Naive thymus-derived CD8-positive, alpha-beta T cell (primary cell): ENCODE results near the gene SLAMF1. TPM values are rescaled to one million over a fixed set of nuclear protein-coding genes. Genes with fewer than 3 reads are reported as not detected.
"Not testable (repeated sequence)": the region's sequence is repeated elsewhere in the genome, so short reads cannot be mapped to it uniquely, and the experiment has no call there.

Source experiments
- ATAC-seq, 2 donors: fragments of 150-1000 bp; cut with Tn5 transposase in 1 of 2; sonication (Bioruptor Pico), chemical (Tn5 transposase) in 1 of 2; 1 replicate in 1 of 2; 2 replicates in 1 of 2; pipeline ENCODE4 v1.10.0; 2021; ENCODE audit warnings: mild to moderate bottlenecking in 2 of 2, moderate library complexity in 2 of 2
- POLR2A ChIA-PET: fragments of 350-600 bp; sonication (Branson Sonifier 250); formaldehyde crosslinking; loops from one replicate; lab custom pipeline; 2021; ENCODE audit warnings: antibody characterized with exemption; lab: Charles Lee
- DNase-seq, 10 donors: peaks; one replicate each; pipeline versions ENCODE4 v3.0.0 to v3.0.0-alpha.2; 2020 to 2022
- H3K27ac Mint-ChIP-seq, 10 donors: one replicate each; pipeline ENCODE4 v1.8.0; 2020 to 2022; ENCODE audit warnings: mild to moderate bottlenecking in 10 of 10, mixed read lengths in 10 of 10, moderate library complexity in 4 of 10, inconsistent platforms in 1 of 10
- H3K27me3 Mint-ChIP-seq, 5 donors: one replicate each; pipeline ENCODE4 v1.8.0; 2021 to 2022; ENCODE audit warnings: mixed read lengths in 5 of 5
- H3K36me3 Mint-ChIP-seq, 3 donors: one replicate each; pipeline ENCODE4 v1.8.0; 2020 to 2022; ENCODE audit warnings: mixed read lengths in 3 of 3, mild to moderate bottlenecking in 2 of 3, inconsistent platforms in 1 of 3
- H3K4me1 Mint-ChIP-seq, 4 donors: one replicate each; pipeline ENCODE4 v1.8.0; 2021 to 2022; ENCODE audit warnings: mixed read lengths in 4 of 4
- H3K4me3 Mint-ChIP-seq, 10 donors: one replicate each; pipeline ENCODE4 v1.8.0; 2020 to 2022; ENCODE audit warnings: mild to moderate bottlenecking in 10 of 10, mixed read lengths in 10 of 10, moderate library complexity in 6 of 10, inconsistent platforms in 1 of 10
- H3K9me3 Mint-ChIP-seq, 9 donors: one replicate each; pipeline ENCODE4 v1.8.0; 2020 to 2022; ENCODE audit warnings: mixed read lengths in 9 of 9, mild to moderate bottlenecking in 3 of 9, inconsistent platforms in 1 of 9, moderate library complexity in 1 of 9
- polyA plus RNA-seq, 3 donors: library from polyadenylated mRNA; unstranded; fragments of 300-500 nt; fragmentation: Illumina TruSeq; gene quantifications; one replicate each; pipeline ENCODE4 v1.2.3, GENCODE V29; 2021
- total RNA-seq, 8 experiments: library from RNA in 2 of 8; stranded (reverse) in 2 of 8; gene quantifications; one replicate each; pipeline ENCODE4 v1.2.3 and lab custom pipeline; 2021 to 2026

SLAMF1 gene
- total and polyA plus RNA-seq, 5 experiments from 2014 or later = 1.7 to 11.1 (median 3.9) TPM

DNA sequence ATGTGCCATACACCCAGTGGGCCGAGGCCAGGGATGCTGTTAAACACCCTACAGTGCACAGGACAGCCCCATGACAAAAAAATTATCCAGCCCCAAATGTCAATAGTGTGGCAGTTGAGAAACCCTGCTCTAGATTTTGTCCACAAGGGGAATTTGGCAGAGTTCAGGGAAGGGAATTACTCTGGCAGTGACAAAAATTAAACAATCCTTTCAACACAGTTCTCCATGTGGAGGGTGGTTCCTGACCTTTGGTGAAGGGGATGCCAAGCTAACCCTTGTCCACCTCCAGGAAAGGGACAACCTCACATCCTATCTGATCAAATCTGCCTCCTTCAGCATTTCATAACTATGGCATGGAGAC is 39.2 kb downstream of the SLAMF1 start:
- Mint-ChIP-seq H3K4me1 (peaks cover 9 to 31% (median 26%) of the 10 kb centered on the region in 4 donors), H3K27me3 (no peaks in the 10 kb centered on the region), H3K4me3 (no peak overlapping the region), H3K27ac (peak overlapping the region in 4 of 10 donors; percentile 46 to 94 (median 80)), H3K9me3 (peaks cover 0 to 28% (median 15%) of the 10 kb centered on the region in 9 donors), H3K36me3 (peaks cover 12 to 31% (median 22%) of the 10 kb centered on the region in 3 donors)
- DNase-seq (no peak), ATAC-seq (no peak)
- POLR2A ChIA-PET = interaction anchor here (0.6 to 4.5 kb wide), 9 partner anchors 29 to 179 kb away, joined by 3 to 16 read pairs (median 3); no protein-coding TSS in a partner anchor

- H3K4me1 Mint-ChIP-seq = peaks cover 9 to 31% (median 26%) of the 10 kb centered on the region in 4 donors
- H3K36me3 Mint-ChIP-seq = peaks cover 12 to 27% (median 17%) of the 10 kb centered on the region in 3 donors
- H3K4me3 Mint-ChIP-seq = peak overlapping the region in 6 of 10 donors; percentile 8 to 55 (median 44)
Observed at GRCh38 chr1:160607011-160607671, 39.7 kb downstream of the SLAMF1 start.

DNA sequence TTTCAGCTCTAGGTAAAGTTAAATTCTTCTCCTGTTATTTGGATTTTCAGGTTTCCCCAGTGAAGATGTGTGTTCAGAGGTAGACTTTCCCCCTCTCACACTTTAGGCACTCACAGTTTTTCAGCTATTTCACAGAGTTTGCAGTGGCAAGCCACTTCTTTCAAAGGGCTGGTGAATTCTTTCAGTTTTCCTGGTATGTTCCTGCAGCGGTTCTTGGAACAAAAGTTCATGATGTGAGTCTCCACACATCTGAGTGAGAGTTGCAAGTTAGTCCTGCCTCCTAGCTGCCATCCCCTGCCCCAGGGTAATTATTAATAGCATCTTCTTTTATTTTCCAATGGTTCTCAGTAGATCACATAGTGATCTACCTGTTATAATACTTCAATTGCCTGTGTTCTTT is 40.2 kb downstream of the SLAMF1 start:
- POLR2A ChIA-PET = interaction anchor here (0.6 to 4.5 kb wide), 13 partner anchors 19 to 252 kb away, joined by 3 to 16 read pairs (median 3); no protein-coding TSS in a partner anchor
- Mint-ChIP-seq H3K27me3 (no peaks in the 10 kb centered on the region), H3K4me1 (peaks cover 9 to 31% (median 26%) of the 10 kb centered on the region in 4 donors), H3K9me3 (peaks cover 0 to 39% (median 19%) of the 10 kb centered on the region in 9 donors), H3K36me3 (peaks cover 16 to 31% (median 17%) of the 10 kb centered on the region in 3 donors), H3K4me3 (peak overlapping the region in 6 of 10 donors; percentile 6 to 55 (median 44)), H3K27ac (peak overlapping the region; percentile 46 to 94 (median 79))
- DNase-seq (no peak), ATAC-seq (peak; percentile 9 to 12)

More at GRCh38 chr1:160607011-160607671, 39.7 kb downstream of the SLAMF1 start:
- ATAC-seq = peak; percentile 97 to 99
- DNase-seq = peak in 9 of 10 donors; percentile 51 to 85 (median 72)
- POLR2A ChIA-PET = interaction anchor here (0.6 to 4.5 kb wide), 16 partner anchors 18 to 252 kb away, joined by 3 to 16 read pairs (median 3); no protein-coding TSS in a partner anchor
- H3K9me3 Mint-ChIP-seq = peaks cover 0 to 33% (median 15%) of the 10 kb centered on the region in 9 donors
- H3K27me3 Mint-ChIP-seq = no peaks in the 10 kb centered on the region
- H3K27ac Mint-ChIP-seq = peak overlapping the region; percentile 46 to 94 (median 79)

DNA sequence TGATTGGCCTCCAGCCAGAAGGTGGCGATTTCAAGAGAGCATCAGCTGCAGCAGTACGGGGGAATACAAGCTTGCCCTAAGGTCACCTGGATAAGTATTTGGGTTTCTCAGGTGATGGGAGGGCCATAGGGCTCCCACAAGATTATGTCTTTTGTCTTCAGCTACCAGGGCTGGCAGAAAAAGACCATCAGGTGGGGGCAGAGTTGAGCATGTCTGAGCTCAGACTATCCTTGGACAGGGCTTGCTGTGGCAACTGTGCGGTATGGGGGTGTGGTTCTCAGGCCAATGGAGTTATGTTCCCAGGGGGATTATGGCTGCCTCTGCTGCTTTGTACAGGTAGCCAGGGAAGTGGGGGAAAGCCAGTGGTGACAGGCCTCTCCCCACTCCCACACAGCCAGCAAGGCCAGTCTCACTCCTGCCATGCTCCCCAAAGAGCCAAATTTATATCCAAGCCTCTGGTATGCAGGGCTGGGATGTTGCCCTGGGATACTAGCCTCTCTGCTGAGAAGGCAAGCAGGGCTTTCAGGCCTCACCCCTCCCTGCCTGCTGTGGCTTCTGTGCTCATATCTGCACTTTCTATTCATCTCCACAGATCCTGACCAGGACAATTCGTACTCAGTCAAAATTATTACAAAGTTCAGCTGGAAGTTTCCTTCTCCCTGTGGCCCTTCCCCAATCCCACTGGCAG is 40.9 kb downstream of the SLAMF1 start:
- Mint-ChIP-seq H3K27ac (peak overlapping the region in 9 of 10 donors; percentile 32 to 94 (median 56)), H3K4me1 (peaks cover 9 to 30% (median 26%) of the 10 kb centered on the region in 4 donors), H3K36me3 (peaks cover 11 to 31% (median 22%) of the 10 kb centered on the region in 3 donors)

DNA sequence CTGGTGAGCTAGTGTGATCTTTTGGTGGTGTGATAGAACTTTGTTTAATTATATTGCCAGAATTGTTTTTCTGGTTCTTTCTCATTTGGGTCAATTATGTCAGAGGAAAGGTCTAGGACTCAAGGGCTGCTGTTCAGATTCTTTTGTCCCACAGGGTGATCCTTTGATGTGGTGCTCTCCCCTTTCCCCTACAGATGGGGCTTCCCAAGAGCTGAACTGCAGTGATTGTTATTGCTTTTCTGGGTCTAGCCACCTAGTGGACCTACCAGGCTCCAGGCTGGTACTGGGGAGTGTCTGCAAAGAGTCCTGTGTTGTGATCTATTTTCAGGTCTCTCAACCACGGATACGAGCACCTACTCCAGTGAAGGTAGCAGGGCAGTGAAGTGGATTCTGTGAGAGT is 41.6 kb downstream of the SLAMF1 start:
- ATAC-seq = no peak
- Mint-ChIP-seq H3K4me3 (no peak overlapping the region), H3K9me3 (peaks cover 0 to 50% (median 25%) of the 10 kb centered on the region in 9 donors), H3K27me3 (no peaks in the 10 kb centered on the region), H3K36me3 (peaks cover 4 to 30% (median 22%) of the 10 kb centered on the region in 3 donors), H3K4me1 (peaks cover 9 to 29% (median 26%) of the 10 kb centered on the region in 4 donors), H3K27ac (peak overlapping the region in 6 of 10 donors; percentile 12 to 94 (median 44))
- DNase-seq = no peak
- POLR2A ChIA-PET = interaction anchor here (1.2 to 4.5 kb wide), 5 partner anchors 34 to 177 kb away, joined by 3 to 16 read pairs (median 11); no protein-coding TSS in a partner anchor

More for the DNA sequence above, 40.9 kb downstream of the SLAMF1 start:
- DNase-seq = no peak
- H3K27me3 Mint-ChIP-seq = no peaks in the 10 kb centered on the region
- H3K9me3 Mint-ChIP-seq = peaks cover 0 to 45% (median 24%) of the 10 kb centered on the region in 9 donors
- H3K4me3 Mint-ChIP-seq = peak overlapping the region in 2 of 10 donors; percentile 6 to 11
- no peak for ATAC-seq
- POLR2A ChIA-PET = interaction anchor here (0.6 to 4.5 kb wide), 9 partner anchors 34 to 251 kb away, joined by 3 to 16 read pairs (median 3); no protein-coding TSS in a partner anchor

DNA sequence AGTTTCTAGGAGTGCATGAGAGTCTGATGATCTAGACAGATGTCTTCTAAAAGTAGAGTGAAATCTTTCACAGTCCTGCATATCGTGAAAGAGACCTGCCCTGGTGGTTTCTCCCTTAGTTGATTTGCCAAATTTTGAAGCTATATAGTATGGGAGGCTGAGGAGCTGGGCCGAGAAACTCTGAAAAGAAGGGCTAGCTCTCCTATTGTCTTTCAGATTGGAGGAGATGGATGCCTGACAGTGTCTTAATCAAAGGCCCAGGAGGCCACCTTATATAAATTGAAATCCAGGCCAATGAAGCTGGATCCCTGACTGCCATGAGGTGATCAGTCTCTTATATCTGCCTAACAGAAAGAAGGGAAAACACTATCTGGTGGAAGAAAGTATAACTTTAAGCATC is 49.1 kb downstream of the SLAMF1 start:
- peaks cover 0 to 4% (median 0%) of the 10 kb centered on the region in 4 donors for H3K4me1 Mint-ChIP-seq
- H3K36me3 Mint-ChIP-seq = peaks cover 0 to 25% (median 23%) of the 10 kb centered on the region in 3 donors
- H3K27ac Mint-ChIP-seq = peak overlapping the region in 3 of 10 donors; percentile 29 to 43 (median 34)
- DNase-seq = no peak
- peaks cover 0 to 44% (median 26%) of the 10 kb centered on the region in 9 donors for H3K9me3 Mint-ChIP-seq
- POLR2A ChIA-PET = interaction anchor here (2.0 kb wide), 1 partner anchor 20 kb away, joined by 5 read pairs; no protein-coding TSS in a partner anchor
- H3K4me3 Mint-ChIP-seq = no peak overlapping the region
- ATAC-seq = no peak
- H3K27me3 Mint-ChIP-seq = no peaks in the 10 kb centered on the region

- H3K9me3 Mint-ChIP-seq = peaks cover 0 to 38% (median 27%) of the 10 kb centered on the region in 9 donors
- H3K27me3 Mint-ChIP-seq = no peaks in the 10 kb centered on the region
- POLR2A ChIA-PET = interaction anchor here (0.6 to 2.0 kb wide), 2 partner anchors 19 to 153 kb away, joined by 4 to 5 read pairs; no protein-coding TSS in a partner anchor
- no peak overlapping the region for H3K4me3 Mint-ChIP-seq
- no peak overlapping the region for H3K27ac Mint-ChIP-seq
- H3K4me1 Mint-ChIP-seq = peaks cover 0 to 6% (median 0%) of the 10 kb centered on the region in 4 donors
- DNase-seq (no peak), ATAC-seq (no peak)
- peaks cover 0 to 29% (median 22%) of the 10 kb centered on the region in 3 donors for H3K36me3 Mint-ChIP-seq
Observed at GRCh38 chr1:160597051-160597450, 49.8 kb downstream of the SLAMF1 start.

- DNase-seq = no peak
- Mint-ChIP-seq H3K4me3 (no peak overlapping the region), H3K9me3 (peaks cover 0 to 22% (median 13%) of the 10 kb centered on the region in 9 donors), H3K36me3 (peaks cover 0 to 19% (median 7%) of the 10 kb centered on the region in 3 donors), H3K4me1 (peaks cover 6 to 16% (median 11%) of the 10 kb centered on the region in 4 donors), H3K27me3 (no peaks in the 10 kb centered on the region), H3K27ac (no peak overlapping the region)
- POLR2A ChIA-PET = interaction anchor here (1.0 kb wide), 1 partner anchor 12 kb away, joined by 3 read pairs; no protein-coding TSS in a partner anchor
- ATAC-seq = peak in 1 of 2 donors; percentile 37
Observed at GRCh38 chr1:160590488-160590887, 56.4 kb downstream of the SLAMF1 start.

- no peak overlapping the region for H3K27ac Mint-ChIP-seq
- H3K9me3 Mint-ChIP-seq = peaks cover 0 to 13% (median 6%) of the 10 kb centered on the region in 9 donors
- H3K27me3 Mint-ChIP-seq = no peaks in the 10 kb centered on the region
- POLR2A ChIA-PET = interaction anchor here (0.6 to 2.0 kb wide), 2 partner anchors 10 to 43 kb away, joined by 3 to 12 read pairs; partner anchors contain the start of gene CD84
- DNase-seq = no peak
- H3K36me3 Mint-ChIP-seq = peaks cover 0 to 11% (median 0%) of the 10 kb centered on the region in 3 donors
- peak overlapping the region in 1 of 10 donors; percentile 6 for H3K4me3 Mint-ChIP-seq
- peaks cover 13 to 35% (median 21%) of the 10 kb centered on the region in 4 donors for H3K4me1 Mint-ChIP-seq
- no peak for ATAC-seq
Observed at GRCh38 chr1:160588468-160588867, 58.4 kb downstream of the SLAMF1 start.

GRCh38 chr1:160584784-160585183 is 62.1 kb downstream of the SLAMF1 start:
- H3K27ac Mint-ChIP-seq = peak overlapping the region in 4 of 10 donors; percentile 66 to 97 (median 70)
- POLR2A ChIA-PET = interaction anchor here (3.1 kb wide), 1 partner anchor 12 kb away, joined by 10 read pairs; no protein-coding TSS in a partner anchor
- peak overlapping the region in 4 of 10 donors; percentile 18 to 53 (median 32) for H3K4me3 Mint-ChIP-seq
- DNase-seq = no peak
- no peak for ATAC-seq
- peaks cover 17 to 55% (median 47%) of the 10 kb centered on the region in 4 donors for H3K4me1 Mint-ChIP-seq
- H3K27me3 Mint-ChIP-seq = no peaks in the 10 kb centered on the region
- peaks cover 0 to 5% (median 0%) of the 10 kb centered on the region in 3 donors for H3K36me3 Mint-ChIP-seq
- H3K9me3 Mint-ChIP-seq = peaks cover 0 to 6% (median 0%) of the 10 kb centered on the region in 9 donors

DNA sequence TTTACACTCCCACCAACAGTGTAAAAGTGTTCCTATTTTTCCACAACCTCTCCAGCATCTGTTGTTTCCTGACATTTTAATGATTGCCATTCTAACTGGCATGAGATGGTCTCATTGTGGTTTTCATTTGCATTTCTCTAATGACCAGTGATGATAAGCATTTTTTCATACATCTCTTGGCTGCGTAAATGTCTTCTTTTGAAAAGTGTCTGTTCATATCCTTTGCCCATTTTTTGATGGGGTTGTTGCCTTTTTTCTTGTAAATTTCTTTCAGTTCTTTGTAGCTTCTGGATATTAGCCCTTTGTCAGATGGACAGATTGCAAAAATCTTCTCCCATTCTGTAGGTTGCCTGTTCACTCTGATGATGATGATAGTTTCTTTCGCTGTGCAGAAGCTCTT is 63.9 kb downstream of the SLAMF1 start:
- POLR2A ChIA-PET = interaction anchor here (3.1 kb wide), 1 partner anchor 10 kb away, joined by 10 read pairs; no protein-coding TSS in a partner anchor
- H3K9me3 Mint-ChIP-seq, H3K4me3 Mint-ChIP-seq, H3K36me3 Mint-ChIP-seq, H3K27me3 Mint-ChIP-seq, DNase-seq, ATAC-seq: not testable (repeated sequence)
- Mint-ChIP-seq H3K27ac (peak overlapping the region in 6 of 10 donors; percentile 30 to 97 (median 68)), H3K4me1 (peaks cover 19 to 66% (median 58%) of the 10 kb centered on the region in 4 donors)
